ENCODE data around the gene DNAH10.
"Not testable (repeated sequence)": the region's sequence is repeated elsewhere in the genome, so short reads cannot be mapped to it uniquely, and the experiment has no call there.

Gene DNAH10

GRCh38 chr12:123934829-123935228, 172.7 kb downstream of the DNAH10 start:
- no peak for DNase-seq (ENCODE audit: low read depth, low spot score)

- DNase-seq (ENCODE audit: low read depth, low spot score), result no peak
These were observed 173.9 kb downstream of the DNAH10 start for GRCh38 chr12:123935956-123936355.

GRCh38 chr12:123936471-123936870, 174.4 kb downstream of the DNAH10 start:
- no peak for DNase-seq (ENCODE audit: low read depth, low spot score)

GRCh38 chr12:123936956-123937706, 175.0 kb downstream of the DNAH10 start:
- DNase-seq (ENCODE audit: low read depth, low spot score), result no peak

- DNase-seq (ENCODE audit: low read depth, low spot score), result peak; percentile 8
These were observed 175.8 kb downstream of the DNAH10 start for GRCh38 chr12:123937707-123938591.

GRCh38 chr12:123938679-123939480, 176.8 kb downstream of the DNAH10 start:
- DNase-seq (ENCODE audit: low read depth, low spot score), result no peak

- DNase-seq (ENCODE audit: low read depth, low spot score), result no peak
These were observed 177.9 kb downstream of the DNAH10 start for GRCh38 chr12:123939716-123940626.

GRCh38 chr12:123940627-123940966, 178.5 kb downstream of the DNAH10 start:
- DNase-seq (ENCODE audit: low read depth, low spot score), result no peak

- no peak for DNase-seq (ENCODE audit: low read depth, low spot score)
These were observed 178.9 kb downstream of the DNAH10 start for GRCh38 chr12:123941000-123941399.

- no peak for DNase-seq (ENCODE audit: low read depth, low spot score)
These were observed 179.6 kb downstream of the DNAH10 start for GRCh38 chr12:123941624-123942237.

GRCh38 chr12:123942238-123942653, 180.1 kb downstream of the DNAH10 start:
- DNase-seq (ENCODE audit: low read depth, low spot score), result no peak

- DNase-seq (ENCODE audit: low read depth, low spot score), result no peak
These were observed 181.0 kb downstream of the DNAH10 start for GRCh38 chr12:123942911-123943648.

GRCh38 chr12:123943816-123944215, 181.7 kb downstream of the DNAH10 start:
- DNase-seq (ENCODE audit: low read depth, low spot score), result no peak

GRCh38 chr12:123944696-123945095, 182.6 kb downstream of the DNAH10 start:
- DNase-seq (ENCODE audit: low read depth, low spot score), result no peak

- DNase-seq (ENCODE audit: low read depth, low spot score), result no peak
These were observed 183.4 kb downstream of the DNAH10 start for GRCh38 chr12:123945287-123946151.

GRCh38 chr12:123946152-123946515, 184.0 kb downstream of the DNAH10 start:
- DNase-seq (ENCODE audit: low read depth, low spot score), result no peak

- not testable (repeated sequence) for DNase-seq (ENCODE audit: low read depth, low spot score)
These were observed 184.7 kb downstream of the DNAH10 start for GRCh38 chr12:123946516-123947505.

GRCh38 chr12:123947531-123947930, 185.4 kb downstream of the DNAH10 start:
- DNase-seq (ENCODE audit: low read depth, low spot score), result not testable (repeated sequence)

Data from activated naive CD8-positive, alpha-beta T cell treated with anti-CD3 and anti-CD28 coated beads, Interleukin-2, amount 50 U/mL, for 16 hours (primary cell).